Astrocyte (in vitro differentiated cells and primary cell): ENCODE results near the gene SH2D4B. TPM values are rescaled to one million over a fixed set of nuclear protein-coding genes. Genes with fewer than 3 reads are reported as not detected.

Experiments used
- DNase-seq: peaks from one replicate; pipeline ENCODE4 v3.0.0-alpha.2; 2010; ENCODE audit warnings: low read depth
- FAIRE-seq: peaks from 2 replicates; lab custom pipeline; 2011; peaks lifted over from hg19 to GRCh38; lab: Jason Lieb, UNC
- H2AFZ ChIP-seq: 2 replicates; pipeline ENCODE4 v1.6.0; 2012; ENCODE audit warnings: low read depth, low read length, inconsistent platforms
- H3K27ac ChIP-seq: 2 replicates; pipeline ENCODE4 v1.5.1; 2011; ENCODE audit warnings: low read depth, low read length, inconsistent platforms
- H3K27me3 ChIP-seq: 2 replicates; pipeline ENCODE4 v1.6.0; 2011; ENCODE audit warnings: low read length, inconsistent platforms; ENCODE audit not compliant: insufficient read depth
- H3K36me3 ChIP-seq: 2 replicates; pipeline ENCODE4 v1.5.1; 2011; ENCODE audit warnings: low read length, inconsistent platforms; ENCODE audit not compliant: insufficient read depth
- H3K4me1 ChIP-seq: 2 replicates; pipeline ENCODE4 v1.5.1; 2011; ENCODE audit warnings: low read length, inconsistent platforms; ENCODE audit not compliant: insufficient read depth
- H3K4me2 ChIP-seq: 2 replicates; pipeline ENCODE4 v1.6.0; 2012; ENCODE audit warnings: low read length, inconsistent platforms
- H3K4me3 ChIP-seq: 2 replicates; pipeline ENCODE4 v1.5.1; 2011; ENCODE audit warnings: low read depth, mild to moderate bottlenecking, low read length, inconsistent platforms; ENCODE audit not compliant: insufficient read depth
- H3K79me2 ChIP-seq: 2 replicates; pipeline ENCODE4 v1.6.0; 2012; ENCODE audit warnings: mild to moderate bottlenecking, low read length, inconsistent platforms; ENCODE audit not compliant: insufficient read depth
- H3K9ac ChIP-seq: 2 replicates; pipeline ENCODE4 v1.6.0; 2012; ENCODE audit warnings: mild to moderate bottlenecking, low read length, inconsistent platforms
- H3K9me3 ChIP-seq: 2 replicates; pipeline ENCODE4 v1.5.1; 2012; ENCODE audit warnings: low read depth, mild to moderate bottlenecking, low read length, inconsistent platforms; ENCODE audit not compliant: insufficient read depth
- H4K20me1 ChIP-seq: 2 replicates; pipeline ENCODE4 v1.6.0; 2012; ENCODE audit warnings: low read length, inconsistent platforms; ENCODE audit not compliant: insufficient read depth
- H3K27ac Mint-ChIP-seq: one replicate; pipeline ENCODE4 v1.8.0; 2021; ENCODE audit warnings: mild to moderate bottlenecking, mixed read lengths; ENCODE audit not compliant: unreplicated experiment
- H3K27me3 Mint-ChIP-seq: one replicate; pipeline ENCODE4 v1.8.0; 2021; ENCODE audit warnings: low read depth, mixed read lengths; ENCODE audit not compliant: unreplicated experiment
- H3K36me3 Mint-ChIP-seq: one replicate; pipeline ENCODE4 v1.8.0; 2021; ENCODE audit warnings: low read depth, mixed read lengths; ENCODE audit not compliant: unreplicated experiment
- H3K4me1 Mint-ChIP-seq: one replicate; pipeline ENCODE4 v1.8.0; 2021; ENCODE audit warnings: low read depth, mixed read lengths; ENCODE audit not compliant: unreplicated experiment
- H3K4me3 Mint-ChIP-seq: one replicate; pipeline ENCODE4 v1.8.0; 2021; ENCODE audit warnings: mild to moderate bottlenecking, moderate library complexity, mixed read lengths; ENCODE audit not compliant: unreplicated experiment
- H3K9me3 Mint-ChIP-seq: one replicate; pipeline ENCODE4 v1.8.0; 2021; ENCODE audit warnings: mild to moderate bottlenecking, mixed read lengths; ENCODE audit not compliant: unreplicated experiment
- CTCF ChIP-seq: IDR thresholded peaks from 2 replicates; pipeline ENCODE4 v1.5.1; 2011; ENCODE audit warnings: low read depth, mild to moderate bottlenecking, inconsistent platforms, low read length, moderate library complexity; ENCODE audit not compliant: insufficient read depth
- EZH2 ChIP-seq: IDR thresholded peaks from 2 replicates; pipeline ENCODE4 v1.6.1; 2012; ENCODE audit warnings: mild to moderate bottlenecking, low read length, inconsistent platforms; ENCODE audit not compliant: insufficient read depth
- total RNA-seq: library from RNA; stranded (reverse); gene quantifications from 2 replicates; pipeline ENCODE4 v1.2.1, GENCODE V29; 2021

The SH2D4B gene
- total RNA-seq, 1 donor from 2014 or later: 0.07 TPM

GRCh38 chr10:80579181-80579763 is 41.6 kb downstream of the SH2D4B start:
- TF ChIP-seq CTCF (no peak), EZH2 (no peak)
- Mint-ChIP-seq H3K4me3 (no peak overlapping the region), H3K27ac (no peak overlapping the region), H3K27me3 (peaks cover 28% of the 10 kb centered on the region), H3K4me1 (no peaks in the 10 kb centered on the region), H3K36me3 (no peaks in the 10 kb centered on the region), H3K9me3 (no peaks in the 10 kb centered on the region)
- H3K27me3 ChIP-seq: no peaks in the 10 kb centered on the region
- FAIRE-seq (no peak), DNase-seq (no peak)
- no peak overlapping the region for H3K27ac ChIP-seq
- H2AFZ ChIP-seq: no peak overlapping the region
- H3K36me3 ChIP-seq: no peaks in the 10 kb centered on the region
- H3K4me1 ChIP-seq: no peaks in the 10 kb centered on the region
- no peaks in the 10 kb centered on the region for H3K9me3 ChIP-seq
- H3K4me2 ChIP-seq: no peak overlapping the region
- no peaks in the 10 kb centered on the region for H4K20me1 ChIP-seq
- no peak overlapping the region for H3K9ac ChIP-seq
- H3K4me3 ChIP-seq: no peak overlapping the region
- H3K79me2 ChIP-seq: no peaks in the 10 kb centered on the region

- H3K27ac Mint-ChIP-seq: no peak overlapping the region
Measured at GRCh38 chr10:80579849-80580637, 42.3 kb downstream of the SH2D4B start.

More at GRCh38 chr10:80579849-80580637, 42.3 kb downstream of the SH2D4B start:
- no peaks in the 10 kb centered on the region for H3K36me3 Mint-ChIP-seq
- H3K4me3 Mint-ChIP-seq: no peak overlapping the region
- H3K27ac ChIP-seq: no peak overlapping the region
- no peak overlapping the region for H3K4me2 ChIP-seq
- TF ChIP-seq EZH2 (no peak), CTCF (no peak)
- no peak for FAIRE-seq
- no peaks in the 10 kb centered on the region for H4K20me1 ChIP-seq
- DNase-seq: no peak
- no peaks in the 10 kb centered on the region for H3K27me3 ChIP-seq
- H3K4me1 Mint-ChIP-seq: no peaks in the 10 kb centered on the region
- no peaks in the 10 kb centered on the region for H3K9me3 Mint-ChIP-seq
- no peaks in the 10 kb centered on the region for H3K79me2 ChIP-seq
- peaks cover 28% of the 10 kb centered on the region for H3K27me3 Mint-ChIP-seq
- no peaks in the 10 kb centered on the region for H3K36me3 ChIP-seq
- H2AFZ ChIP-seq: no peak overlapping the region
- H3K9ac ChIP-seq: no peak overlapping the region
- H3K4me3 ChIP-seq: no peak overlapping the region
- H3K4me1 ChIP-seq: no peaks in the 10 kb centered on the region
- no peaks in the 10 kb centered on the region for H3K9me3 ChIP-seq
